Urothelium cell line (cell line): Measurements from ENCODE around the gene ABLIM2.

Source experiments
- DNase-seq: peaks from one replicate; pipeline ENCODE4 v3.0.0; 2011; ENCODE audit warnings: low spot score, mixed read lengths
- FAIRE-seq: peaks from 2 replicates; lab custom pipeline; 2011; peaks lifted over from hg19 to GRCh38; lab: Jason Lieb, UNC

Gene ABLIM2

GRCh38 chr4:8033829-8034528, 124.6 kb downstream of the ABLIM2 start:
- FAIRE-seq (no peak), DNase-seq (no peak)

GRCh38 chr4:8033067-8033755, 125.4 kb downstream of the ABLIM2 start:
- FAIRE-seq = no peak
- no peak for DNase-seq

- FAIRE-seq (no peak), DNase-seq (no peak)
These were observed 126.2 kb downstream of the ABLIM2 start for GRCh38 chr4:8032381-8032780.

GRCh38 chr4:8030121-8030781, 128.4 kb downstream of the ABLIM2 start:
- FAIRE-seq = no peak
- DNase-seq = no peak

- DNase-seq = no peak
- no peak for FAIRE-seq
These were observed 128.9 kb downstream of the ABLIM2 start for GRCh38 chr4:8029689-8030088.

- FAIRE-seq = no peak
- DNase-seq = no peak
These were observed 129.6 kb downstream of the ABLIM2 start for GRCh38 chr4:8028884-8029568.

- FAIRE-seq (no peak), DNase-seq (no peak)
These were observed 130.2 kb downstream of the ABLIM2 start for GRCh38 chr4:8028368-8028767.

GRCh38 chr4:8026453-8026852, 132.2 kb downstream of the ABLIM2 start:
- no peak for DNase-seq

GRCh38 chr4:8025668-8026067, 132.9 kb downstream of the ABLIM2 start:
- DNase-seq = no peak
- no peak for FAIRE-seq

More at GRCh38 chr4:8026453-8026852, 132.2 kb downstream of the ABLIM2 start:
- FAIRE-seq = no peak

- FAIRE-seq = no peak
- no peak for DNase-seq
These were observed 134.4 kb downstream of the ABLIM2 start for GRCh38 chr4:8024073-8024786.

- no peak for DNase-seq
- no peak for FAIRE-seq
These were observed 134.9 kb downstream of the ABLIM2 start for GRCh38 chr4:8023696-8024033.

- DNase-seq (no peak), FAIRE-seq (no peak)
These were observed 135.6 kb downstream of the ABLIM2 start for GRCh38 chr4:8022767-8023695.

- no peak for FAIRE-seq
- no peak for DNase-seq
These were observed 136.8 kb downstream of the ABLIM2 start for GRCh38 chr4:8021796-8022195.

GRCh38 chr4:8019396-8020365, 138.9 kb downstream of the ABLIM2 start:
- no peak for DNase-seq
- FAIRE-seq = no peak

GRCh38 chr4:8016527-8016926, 142.1 kb downstream of the ABLIM2 start:
- FAIRE-seq = no peak
- DNase-seq = no peak

- no peak for FAIRE-seq
- DNase-seq = peak; percentile 33
These were observed 143.1 kb downstream of the ABLIM2 start for GRCh38 chr4:8015512-8015911.

- DNase-seq = no peak
- FAIRE-seq = no peak
These were observed 144.5 kb downstream of the ABLIM2 start for GRCh38 chr4:8013976-8014726.

GRCh38 chr4:8012517-8012916, 146.1 kb downstream of the ABLIM2 start:
- DNase-seq = no peak
- no peak for FAIRE-seq
